ENCODE results near the gene ANKRD33B. TPM values are rescaled to one million over a fixed set of nuclear protein-coding genes. Genes with fewer than 3 reads are reported as not detected.

ANKRD33B gene
- total RNA-seq, 1 experiment from 2014 or later = 6.9 TPM

DNA sequence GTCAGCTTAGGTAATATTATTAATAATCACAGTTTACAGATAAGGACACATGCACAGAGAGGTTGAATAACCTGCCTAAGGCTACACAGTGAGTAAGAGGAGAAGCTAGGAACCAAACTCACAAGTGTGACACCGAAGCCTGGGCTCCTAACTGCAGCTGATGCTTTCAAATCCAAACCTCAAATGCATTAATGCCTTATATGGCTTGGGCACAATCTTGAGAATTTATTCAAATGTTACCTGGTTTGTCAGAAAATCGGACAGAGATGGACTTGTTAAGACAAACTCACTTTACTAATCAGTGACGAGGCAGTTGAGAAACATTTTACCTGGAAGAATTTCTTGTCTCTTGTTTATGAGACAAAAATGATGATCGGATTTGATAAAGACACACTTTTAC is 142.5 kb downstream of the ANKRD33B start:
- Mint-ChIP-seq H3K27me3 (ENCODE audit: low read depth) (no peaks in the 10 kb centered on the region), H3K4me3 (no peak overlapping the region), H3K27ac (no peak overlapping the region), H3K4me1 (peaks cover 28 to 40% of the 10 kb centered on the region in 2 experiments), H3K9me3 (no peaks in the 10 kb centered on the region), H3K36me3 (ENCODE audit: insufficient read depth in 1 of 3, low read depth in 3 of 3) (no peaks in the 10 kb centered on the region; a peak in 2 of 7 replicates)
- Histone ChIP-seq H3K9ac (ENCODE audit: extremely low read depth, insufficient read length, low read length) (no peak overlapping the region), H3K14ac (ENCODE audit: insufficient read depth, low read length) (no peak overlapping the region), H3K27ac (ENCODE audit: insufficient read length, low read depth, low read length) (no peak overlapping the region), H4K91ac (ENCODE audit: insufficient read length, low read depth, low read length) (no peak overlapping the region), H2BK12ac (ENCODE audit: insufficient read length, low read depth, low read length) (no peak overlapping the region), H4K8ac (replicated peaks; ENCODE audit: insufficient read length, low read depth, low read length) (no peak overlapping the region), H2AK5ac (ENCODE audit: insufficient read length, low read length) (no peak overlapping the region), H2BK120ac (ENCODE audit: low read depth, low read length, poor library complexity, severe bottlenecking) (no peak overlapping the region), H3K56ac (ENCODE audit: insufficient read length, low read depth, low read length) (no peak overlapping the region), H2AFZ (ENCODE audit: low read length) (no peak overlapping the region), H3K23ac (ENCODE audit: insufficient read length, low read depth, low read length) (no peak overlapping the region), H3K4me1 (ENCODE audit: insufficient read depth, low read length) (peaks cover 10% of the 10 kb centered on the region), H3K4ac (ENCODE audit: low read depth, low read length) (no peak overlapping the region), H2BK5ac (ENCODE audit: insufficient read length, low read length) (no peak overlapping the region), H4K20me1 (ENCODE audit: control insufficient read depth, insufficient read depth, insufficient read length) (no peaks in the 10 kb centered on the region), H3K9me3 (ENCODE audit: control insufficient read depth, low read depth, low read length) (no peaks in the 10 kb centered on the region), H2BK20ac (ENCODE audit: low read depth, low read length, poor library complexity, severe bottlenecking) (no peak overlapping the region), H2BK15ac (ENCODE audit: low read depth, low read length) (no peak overlapping the region), H4K5ac (ENCODE audit: insufficient read length, low read depth, low read length) (no peak overlapping the region), H3K18ac (ENCODE audit: insufficient read length, low read depth, low read length) (no peak overlapping the region), H3K79me1 (ENCODE audit: insufficient read depth, low read depth, low read length, poor library complexity, severe bottlenecking) (no peaks in the 10 kb centered on the region), H3K4me2 (ENCODE audit: insufficient read depth, insufficient read length, low read length) (no peak overlapping the region), H3K27me3 (ENCODE audit: insufficient read depth, low read length) (no peaks in the 10 kb centered on the region), H3K23me2 (ENCODE audit: insufficient read length, low read depth, low read length, poor library complexity, severe bottlenecking) (no peaks in the 10 kb centered on the region), H3K79me2 (ENCODE audit: insufficient read depth, low read length) (no peaks in the 10 kb centered on the region), H3T11ph (ENCODE audit: low read length) (no peak overlapping the region)
- no peak for DNase-seq
- no CpG with 5 or more reads among the region's 4 CpGs for WGBS (ENCODE audit: extremely low coverage, insufficient read length, low lambda C conversion rate)
- TF ChIP-seq, protein P1, sequence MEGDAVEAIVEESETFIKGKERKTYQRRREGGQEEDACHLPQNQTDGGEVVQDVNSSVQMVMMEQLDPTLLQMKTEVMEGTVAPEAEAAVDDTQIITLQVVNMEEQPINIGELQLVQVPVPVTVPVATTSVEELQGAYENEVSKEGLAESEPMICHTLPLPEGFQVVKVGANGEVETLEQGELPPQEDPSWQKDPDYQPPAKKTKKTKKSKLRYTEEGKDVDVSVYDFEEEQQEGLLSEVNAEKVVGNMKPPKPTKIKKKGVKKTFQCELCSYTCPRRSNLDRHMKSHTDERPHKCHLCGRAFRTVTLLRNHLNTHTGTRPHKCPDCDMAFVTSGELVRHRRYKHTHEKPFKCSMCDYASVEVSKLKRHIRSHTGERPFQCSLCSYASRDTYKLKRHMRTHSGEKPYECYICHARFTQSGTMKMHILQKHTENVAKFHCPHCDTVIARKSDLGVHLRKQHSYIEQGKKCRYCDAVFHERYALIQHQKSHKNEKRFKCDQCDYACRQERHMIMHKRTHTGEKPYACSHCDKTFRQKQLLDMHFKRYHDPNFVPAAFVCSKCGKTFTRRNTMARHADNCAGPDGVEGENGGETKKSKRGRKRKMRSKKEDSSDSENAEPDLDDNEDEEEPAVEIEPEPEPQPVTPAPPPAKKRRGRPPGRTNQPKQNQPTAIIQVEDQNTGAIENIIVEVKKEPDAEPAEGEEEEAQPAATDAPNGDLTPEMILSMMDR (conservative IDR thresholded peaks at IDR 0.05) = no peak

Other genes with a start within 250 kb of the ANKRD33B start
- 114 and 118 TPM in 2 replicates for gene MARCHF6, start 210.4 kb upstream of the ANKRD33B start, total RNA-seq (2021)
- 0.37 TPM in 1 of 2 replicates, not detected in the other for gene ROPN1L, start 122.2 kb upstream of the ANKRD33B start, total RNA-seq (2021)
- 46.7 and 47.2 TPM in 2 replicates for gene DAP, start 197.2 kb downstream of the ANKRD33B start, total RNA-seq (2021)